Activated T-helper 9 cell treated with anti-CD3 and anti-CD28 coated beads, Interleukin-2, amount 50 U/mL, for 16 hours (primary cell): ENCODE measurements around the gene DNAJC9.

Experiments used
- DNase-seq: peaks from one replicate; pipeline ENCODE4 v3.0.0-alpha.2; 2020; ENCODE audit warnings: low read depth

Gene DNAJC9

GRCh38 chr10:73238990-73239566 lies 8.0 kb downstream of the DNAJC9 start:
- DNase-seq: no peak

DNA sequence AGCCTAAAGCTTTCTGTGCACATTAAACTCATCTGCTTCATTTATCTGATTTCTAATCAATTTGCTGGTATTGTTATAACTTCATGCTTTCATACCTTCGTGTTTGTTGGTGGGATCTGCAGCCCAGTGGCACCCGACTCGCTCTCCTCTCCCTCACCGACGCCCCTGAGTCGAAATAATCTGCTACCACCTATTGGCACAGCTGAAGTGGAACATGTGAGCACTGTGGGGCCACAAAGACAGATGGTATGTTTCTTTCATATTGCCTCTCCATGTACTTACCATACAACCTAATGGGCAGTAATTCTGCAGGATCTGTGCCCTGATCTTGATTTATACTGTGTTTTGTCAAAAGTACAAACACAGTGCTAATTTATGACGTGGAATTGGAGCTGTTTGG lies 12.4 kb downstream of the DNAJC9 start:
- no peak for DNase-seq

GRCh38 chr10:73233883-73234282 lies 13.2 kb downstream of the DNAJC9 start:
- DNase-seq: no peak

- DNase-seq: no peak
These were observed 14.2 kb downstream of the DNAJC9 start for GRCh38 chr10:73232887-73233286.

- no peak for DNase-seq
These were observed 17.5 kb downstream of the DNAJC9 start for GRCh38 chr10:73229567-73229966.

GRCh38 chr10:73228247-73228646 lies 18.8 kb downstream of the DNAJC9 start:
- no peak for DNase-seq

- no peak for DNase-seq
These were observed 20.4 kb downstream of the DNAJC9 start for GRCh38 chr10:73226663-73227062.

DNA sequence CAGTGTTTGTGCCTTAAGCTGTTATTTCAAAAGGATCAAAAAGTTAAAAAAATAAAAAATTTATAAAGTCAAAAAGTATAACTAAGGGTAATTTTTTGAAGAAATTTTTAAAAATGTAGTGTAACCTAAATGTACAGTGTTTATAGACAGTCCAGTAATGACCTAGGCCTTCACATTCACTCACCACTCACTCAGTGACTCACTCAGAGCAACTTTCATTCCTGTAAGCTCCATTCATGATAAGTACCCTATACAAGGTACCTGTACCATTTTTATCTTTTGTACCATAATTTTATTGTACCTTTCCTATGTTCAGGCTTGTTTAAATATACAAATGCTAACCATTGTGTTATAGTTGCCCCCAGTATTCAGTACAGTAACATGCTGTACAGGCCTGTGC lies 21.5 kb downstream of the DNAJC9 start:
- DNase-seq: no peak

- DNase-seq: no peak
These were observed 26.1 kb downstream of the DNAJC9 start for GRCh38 chr10:73220989-73221388.

DNA sequence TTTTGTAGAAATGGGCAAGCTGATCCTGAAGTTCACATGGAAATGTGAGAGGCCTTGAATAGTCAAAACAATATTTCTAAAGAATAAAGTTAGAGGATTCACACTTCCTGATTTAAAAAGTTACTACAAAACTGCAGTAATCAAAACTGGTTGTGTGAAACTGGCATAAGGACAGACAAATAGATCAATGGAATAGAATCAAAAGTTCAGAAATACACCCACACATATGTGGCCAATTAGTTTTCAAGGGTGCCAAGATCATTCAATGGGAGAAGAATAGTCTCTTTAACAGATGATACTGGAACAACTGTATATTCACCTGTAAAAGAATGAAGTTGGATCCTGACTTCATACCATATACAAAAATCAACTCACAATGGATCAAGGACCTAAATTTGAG lies 27.7 kb downstream of the DNAJC9 start:
- DNase-seq: no peak

- no peak for DNase-seq
These were observed 28.4 kb downstream of the DNAJC9 start for GRCh38 chr10:73218431-73219191.

DNA sequence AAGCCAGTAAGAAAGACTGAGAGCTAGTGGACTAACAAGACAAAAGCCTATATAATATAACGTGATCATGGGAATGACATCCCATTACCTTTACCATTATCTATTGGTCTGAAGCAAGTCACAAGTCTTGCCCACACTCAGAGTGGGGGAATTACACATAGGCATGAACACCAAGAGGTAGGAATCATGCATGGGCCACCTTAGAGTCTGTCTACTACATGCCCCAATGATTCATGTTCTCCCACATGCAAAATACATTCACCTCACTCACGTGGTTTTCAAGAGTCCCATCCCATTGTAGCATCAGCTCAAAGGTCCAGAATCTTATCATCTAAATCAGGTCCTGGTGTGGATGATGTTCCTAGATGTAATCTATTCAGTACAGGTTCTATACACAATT lies 29.4 kb downstream of the DNAJC9 start:
- DNase-seq: no peak

- no peak for DNase-seq
These were observed 31.3 kb downstream of the DNAJC9 start for GRCh38 chr10:73215749-73216148.

GRCh38 chr10:73211106-73211811 lies 35.8 kb downstream of the DNAJC9 start:
- DNase-seq: no peak

GRCh38 chr10:73210395-73211105 lies 36.5 kb downstream of the DNAJC9 start:
- DNase-seq: no peak

GRCh38 chr10:73209705-73210104 lies 37.4 kb downstream of the DNAJC9 start:
- DNase-seq: no peak

DNA sequence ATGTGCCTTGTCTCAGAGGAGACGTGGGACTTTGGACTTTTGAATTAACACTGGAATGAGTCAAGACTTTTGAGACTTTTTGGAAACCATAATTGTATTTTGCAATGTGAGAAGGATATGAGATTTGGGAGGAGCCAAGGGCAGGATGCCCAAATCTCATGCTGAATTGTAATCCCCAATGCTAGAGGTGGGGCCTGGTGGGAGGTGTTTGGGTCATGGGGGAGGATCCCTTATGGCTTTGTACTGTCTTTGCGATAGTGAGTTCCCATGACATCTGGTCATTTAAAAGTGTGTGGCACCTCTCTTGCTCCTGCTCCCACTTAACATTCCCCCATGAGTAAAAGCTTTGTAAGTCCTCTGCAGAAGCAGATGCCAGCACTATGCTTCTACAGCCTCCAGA lies 39.2 kb downstream of the DNAJC9 start:
- no peak for DNase-seq

GRCh38 chr10:73206385-73206784 lies 40.7 kb downstream of the DNAJC9 start:
- no peak for DNase-seq

DNA sequence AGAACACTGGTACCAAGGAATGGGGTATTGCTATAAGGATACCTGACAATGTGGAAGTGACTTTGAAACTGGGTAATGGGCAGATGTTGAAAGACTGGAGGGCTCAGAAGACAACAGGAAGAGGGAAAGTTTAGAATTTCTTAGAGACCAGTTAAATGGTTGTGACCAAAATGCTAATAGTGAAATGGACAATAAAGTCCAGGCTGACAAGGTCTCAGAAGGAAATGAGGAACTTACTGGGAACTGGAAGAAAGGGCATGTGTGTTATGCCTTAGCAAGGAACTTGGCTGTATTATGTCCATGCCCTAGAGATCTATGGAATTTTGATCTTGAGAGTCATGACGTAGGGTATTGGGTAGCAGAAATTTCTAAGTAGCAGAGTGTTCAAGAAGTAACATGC lies 41.2 kb downstream of the DNAJC9 start:
- no peak for DNase-seq

GRCh38 chr10:73205081-73205480 lies 42.0 kb downstream of the DNAJC9 start:
- no peak for DNase-seq
